Neural progenitor cell (in vitro differentiated cells): ENCODE measurements around the gene CARD11. TPM values are rescaled to one million over a fixed set of nuclear protein-coding genes. Genes with fewer than 3 reads are reported as not detected.

Experiments
- DNase-seq: peaks from one replicate; pipeline ENCODE4 v3.0.0-alpha.2; 2016; ENCODE audit warnings: low spot score
- H2AFZ ChIP-seq: fragments of 200-600 bp; sonication (generic); replicated peaks from 2 replicates; pipeline ENCODE4 v1.6.1; 2016; ENCODE audit warnings: antibody characterized with exemption
- H3F3A ChIP-seq: fragments of 200-600 bp; sonication (generic); 2 replicates; pipeline ENCODE4 v1.6.1; 2016; ENCODE audit warnings: antibody characterized with exemption, low read depth
- H3K27ac ChIP-seq: fragments of 200-600 bp; sonication (generic); 2 replicates; pipeline ENCODE4 v1.5.1; 2016; ENCODE audit warnings: mild to moderate bottlenecking
- H3K27me3 ChIP-seq: fragments of 200-600 bp; sonication (generic); 2 replicates; pipeline ENCODE4 v1.6.1; 2016; ENCODE audit warnings: mild to moderate bottlenecking, moderate library complexity
- H3K36me3 ChIP-seq: fragments of 200-600 bp; sonication (generic); 2 replicates; pipeline ENCODE4 v1.5.1; 2016
- H3K4me1 ChIP-seq: fragments of 200-600 bp; sonication (generic); 2 replicates; pipeline ENCODE4 v1.6.1; 2016; ENCODE audit warnings: mixed run types
- H3K4me2 ChIP-seq: fragments of 200-600 bp; sonication (generic); 2 replicates; pipeline ENCODE4 v1.6.1; 2016
- H3K4me3 ChIP-seq: fragments of 200-600 bp; sonication (generic); 2 replicates; pipeline ENCODE4 v1.5.1; 2016
- H3K79me2 ChIP-seq: fragments of 200-600 bp; sonication (generic); 2 replicates; pipeline ENCODE4 v1.6.1; 2016; ENCODE audit warnings: low read depth
- H3K9ac ChIP-seq: fragments of 200-600 bp; sonication (generic); 2 replicates; pipeline ENCODE4 v1.6.1; 2016
- H3K9me3 ChIP-seq: fragments of 200-600 bp; sonication (generic); 2 replicates; pipeline ENCODE4 v1.5.1; 2016; ENCODE audit warnings: low read depth
- H4K20me1 ChIP-seq: fragments of 200-600 bp; sonication (generic); 2 replicates; pipeline ENCODE4 v1.6.1; 2016; ENCODE audit warnings: low read depth
- H3K27ac Mint-ChIP-seq: 3 replicates; pipeline ENCODE4 v1.8.0; 2021; ENCODE audit warnings: mixed read lengths
- H3K27me3 Mint-ChIP-seq: 2 replicates; pipeline ENCODE4 v1.8.0; 2022; ENCODE audit warnings: low read depth, mild to moderate bottlenecking, inconsistent platforms, moderate library complexity, mixed read lengths; ENCODE audit not compliant: insufficient read depth
- H3K36me3 Mint-ChIP-seq: 3 replicates; pipeline ENCODE4 v1.8.0; 2021; ENCODE audit warnings: mixed read lengths
- H3K4me1 Mint-ChIP-seq: 3 replicates; pipeline ENCODE4 v1.8.0; 2021; ENCODE audit warnings: mixed read lengths
- H3K4me3 Mint-ChIP-seq: 3 replicates; pipeline ENCODE4 v1.8.0; 2021; ENCODE audit warnings: mild to moderate bottlenecking, moderate library complexity, mixed read lengths
- H3K9me3 Mint-ChIP-seq: 3 replicates; pipeline ENCODE4 v1.8.0; 2020; ENCODE audit warnings: mixed read lengths
- EZH2 ChIP-seq: fragments of 200-600 bp; sonication (generic); IDR thresholded peaks from 2 replicates; pipeline ENCODE4 v1.6.1; 2017; ENCODE audit warnings: antibody characterized with exemption, mild to moderate bottlenecking, moderate library complexity
- EZH2phosphoT487 ChIP-seq: fragments of 200-600 bp; sonication (generic); IDR thresholded peaks from 2 replicates; pipeline ENCODE4 v1.6.1; 2017; ENCODE audit warnings: antibody characterized with exemption
- total RNA-seq: library from RNA; depleted of rRNA; stranded (reverse); fragments of >200 nt; gene quantifications from 2 replicates; pipeline ENCODE4 v1.2.3, GENCODE V29; 2015; ENCODE audit warnings: low replicate concordance
- TF ChIP-seq, protein P1 (sequence below): fragments of 200-600 bp; sonication (generic); IDR thresholded peaks from 2 replicates; pipeline ENCODE4 v1.5.1; 2017; ENCODE audit warnings: antibody characterized with exemption, mild to moderate bottlenecking

Gene CARD11
- total RNA-seq, 1 donor from 2014 or later, result 0.75 TPM

DNA sequence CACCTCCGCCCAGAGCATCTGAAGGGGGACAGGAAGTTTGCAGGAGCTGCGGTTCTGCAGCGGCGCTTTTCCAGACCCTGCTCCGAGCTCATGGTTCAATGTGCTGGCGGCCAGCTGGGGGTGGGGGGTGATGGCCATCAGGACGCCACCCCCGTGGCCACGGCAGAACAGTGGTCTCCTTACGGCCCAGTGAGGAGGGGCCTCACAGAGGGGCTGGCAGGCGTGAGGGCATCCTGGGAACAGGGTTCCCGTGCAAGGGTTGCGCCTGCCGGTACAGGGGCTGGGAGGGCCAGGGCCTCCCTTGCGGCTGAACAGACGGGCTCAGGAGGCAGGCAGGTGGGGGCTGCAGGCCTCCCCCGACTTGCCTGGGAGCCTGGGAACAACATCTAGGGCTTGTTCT lies 160.6 kb downstream of the CARD11 start:
- Histone ChIP-seq H3F3A (peaks cover 15% of the 10 kb centered on the region), H4K20me1 (no peaks in the 10 kb centered on the region), H3K4me2 (no peak overlapping the region), H3K4me3 (no peak overlapping the region), H3K9ac (no peak overlapping the region), H3K27me3 (no peaks in the 10 kb centered on the region), H3K27ac (no peak overlapping the region), H2AFZ (peak overlapping the region; percentile 17), H3K79me2 (no peaks in the 10 kb centered on the region), H3K9me3 (no peaks in the 10 kb centered on the region), H3K36me3 (no peaks in the 10 kb centered on the region), H3K4me1 (peaks cover 11% of the 10 kb centered on the region)
- H3K9me3 Mint-ChIP-seq, result no peaks in the 10 kb centered on the region
- peaks cover 13% of the 10 kb centered on the region for H3K27me3 Mint-ChIP-seq
- DNase-seq, result no peak
- H3K36me3 Mint-ChIP-seq, result no peaks in the 10 kb centered on the region
- peaks cover 53% of the 10 kb centered on the region for H3K4me1 Mint-ChIP-seq
- H3K4me3 Mint-ChIP-seq, result no peak overlapping the region
- TF ChIP-seq EZH2phosphoT487 (no peak), EZH2 (no peak)
- TF ChIP-seq, protein P1, sequence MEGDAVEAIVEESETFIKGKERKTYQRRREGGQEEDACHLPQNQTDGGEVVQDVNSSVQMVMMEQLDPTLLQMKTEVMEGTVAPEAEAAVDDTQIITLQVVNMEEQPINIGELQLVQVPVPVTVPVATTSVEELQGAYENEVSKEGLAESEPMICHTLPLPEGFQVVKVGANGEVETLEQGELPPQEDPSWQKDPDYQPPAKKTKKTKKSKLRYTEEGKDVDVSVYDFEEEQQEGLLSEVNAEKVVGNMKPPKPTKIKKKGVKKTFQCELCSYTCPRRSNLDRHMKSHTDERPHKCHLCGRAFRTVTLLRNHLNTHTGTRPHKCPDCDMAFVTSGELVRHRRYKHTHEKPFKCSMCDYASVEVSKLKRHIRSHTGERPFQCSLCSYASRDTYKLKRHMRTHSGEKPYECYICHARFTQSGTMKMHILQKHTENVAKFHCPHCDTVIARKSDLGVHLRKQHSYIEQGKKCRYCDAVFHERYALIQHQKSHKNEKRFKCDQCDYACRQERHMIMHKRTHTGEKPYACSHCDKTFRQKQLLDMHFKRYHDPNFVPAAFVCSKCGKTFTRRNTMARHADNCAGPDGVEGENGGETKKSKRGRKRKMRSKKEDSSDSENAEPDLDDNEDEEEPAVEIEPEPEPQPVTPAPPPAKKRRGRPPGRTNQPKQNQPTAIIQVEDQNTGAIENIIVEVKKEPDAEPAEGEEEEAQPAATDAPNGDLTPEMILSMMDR, result no peak
- H3K27ac Mint-ChIP-seq, result no peak overlapping the region

DNA sequence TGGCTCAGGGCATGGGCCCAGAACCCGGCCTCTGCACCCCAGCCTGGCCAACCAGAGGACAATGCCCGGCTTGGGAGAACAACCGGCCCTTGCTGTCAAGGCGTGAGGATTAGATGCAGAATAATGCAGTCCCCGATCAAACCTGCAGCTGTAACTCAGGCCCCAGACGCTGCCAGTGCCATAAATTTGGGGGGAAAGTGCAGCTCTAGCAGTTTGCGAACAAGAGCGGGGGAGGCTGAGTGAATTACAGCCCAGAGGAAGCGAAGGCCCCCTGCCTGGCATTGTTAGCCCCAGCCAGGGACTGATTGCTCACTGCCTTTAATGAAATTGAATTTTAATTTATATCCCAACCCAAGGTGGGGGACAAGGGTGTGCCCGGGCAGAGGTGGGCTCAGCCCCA lies 161.6 kb downstream of the CARD11 start:
- Histone ChIP-seq H3K9ac (no peak overlapping the region), H4K20me1 (no peaks in the 10 kb centered on the region), H2AFZ (no peak overlapping the region), H3K4me2 (no peak overlapping the region), H3K79me2 (no peaks in the 10 kb centered on the region), H3K27ac (no peak overlapping the region), H3K9me3 (no peaks in the 10 kb centered on the region), H3K4me3 (no peak overlapping the region), H3K36me3 (no peaks in the 10 kb centered on the region), H3F3A (peaks cover 15% of the 10 kb centered on the region), H3K27me3 (no peaks in the 10 kb centered on the region), H3K4me1 (peaks cover 11% of the 10 kb centered on the region)
- peak; percentile 41 for DNase-seq
- Mint-ChIP-seq H3K27me3 (peaks cover 13% of the 10 kb centered on the region), H3K36me3 (no peaks in the 10 kb centered on the region), H3K4me3 (peak overlapping the region; percentile 35), H3K9me3 (no peaks in the 10 kb centered on the region), H3K4me1 (peaks cover 52% of the 10 kb centered on the region), H3K27ac (peak overlapping the region; percentile 69)
- no peak for TF ChIP-seq EZH2

DNA sequence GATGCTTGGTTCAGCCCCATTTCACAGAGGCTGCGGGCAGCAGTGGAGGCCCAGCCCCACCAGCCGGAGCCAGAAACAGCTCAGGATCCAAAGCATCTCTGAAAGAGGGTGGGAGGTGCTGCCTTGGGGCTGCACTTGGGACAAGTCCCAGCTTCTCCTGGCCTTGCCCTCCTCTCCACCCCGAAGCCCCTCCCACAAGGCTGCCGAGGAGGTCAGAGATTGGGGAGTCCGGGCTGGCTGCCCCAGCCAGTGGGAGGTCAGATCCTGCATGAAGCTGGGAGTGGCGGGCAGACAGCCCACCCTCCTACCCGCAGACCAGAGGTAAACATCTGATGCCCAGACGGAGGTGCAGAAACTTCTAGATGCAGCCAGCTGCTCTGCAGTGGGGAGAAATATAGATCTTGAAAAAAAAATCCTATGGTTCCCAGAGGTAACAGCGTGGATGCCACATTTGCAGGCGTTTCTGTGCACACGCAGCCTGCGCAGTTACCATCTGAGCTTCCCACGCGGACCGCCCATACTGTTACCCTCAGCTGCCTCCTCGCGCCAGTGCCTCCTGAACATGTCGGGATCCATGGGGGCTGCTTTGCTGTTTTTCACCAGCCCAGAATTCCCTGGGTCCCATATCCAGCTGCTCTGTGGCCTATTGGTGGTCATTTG lies 162.7 kb downstream of the CARD11 start:
- peak overlapping the region; percentile 0 for H2AFZ ChIP-seq
- H4K20me1 ChIP-seq, result no peaks in the 10 kb centered on the region
- H3K79me2 ChIP-seq, result no peaks in the 10 kb centered on the region
- TF ChIP-seq EZH2, result no peak
- TF ChIP-seq EZH2phosphoT487, result no peak
- TF ChIP-seq, protein P1, result no peak
- H3K27ac ChIP-seq, result no peak overlapping the region
- Mint-ChIP-seq H3K4me3 (no peak overlapping the region), H3K4me1 (peaks cover 47% of the 10 kb centered on the region), H3K36me3 (no peaks in the 10 kb centered on the region), H3K27me3 (peaks cover 13% of the 10 kb centered on the region), H3K27ac (peak overlapping the region; percentile 78), H3K9me3 (no peaks in the 10 kb centered on the region)
- no peak overlapping the region for H3K9ac ChIP-seq
- peaks cover 15% of the 10 kb centered on the region for H3F3A ChIP-seq
- no peaks in the 10 kb centered on the region for H3K36me3 ChIP-seq
- no peak for DNase-seq
- peaks cover 8% of the 10 kb centered on the region for H3K4me1 ChIP-seq
- no peak overlapping the region for H3K4me2 ChIP-seq
- no peak overlapping the region for H3K4me3 ChIP-seq
- no peaks in the 10 kb centered on the region for H3K27me3 ChIP-seq
- H3K9me3 ChIP-seq, result no peaks in the 10 kb centered on the region

DNA sequence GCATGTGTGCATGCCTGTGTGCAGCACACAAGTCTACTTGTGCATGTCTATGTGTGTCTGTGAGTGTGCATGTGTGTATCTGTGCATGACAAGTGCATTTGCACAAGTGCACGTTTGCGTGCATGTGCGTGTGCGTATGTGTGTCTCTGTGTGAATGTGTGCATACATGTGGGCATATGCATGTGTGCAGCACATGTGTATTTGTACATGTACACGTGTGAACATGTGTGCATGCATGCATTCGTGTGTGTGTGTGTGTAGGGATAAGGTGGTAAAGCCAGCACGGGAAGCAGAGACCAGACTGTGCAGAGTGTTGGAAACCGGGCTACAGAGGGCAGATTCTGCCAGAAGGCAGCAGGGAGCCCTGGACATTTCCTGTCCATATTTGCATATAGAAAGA lies 163.6 kb downstream of the CARD11 start:
- Histone ChIP-seq H2AFZ (peak overlapping the region; percentile 0), H3K27me3 (no peaks in the 10 kb centered on the region), H3F3A (peaks cover 15% of the 10 kb centered on the region), H4K20me1 (no peaks in the 10 kb centered on the region), H3K9ac (no peak overlapping the region), H3K4me3 (no peak overlapping the region), H3K9me3 (no peaks in the 10 kb centered on the region), H3K36me3 (no peaks in the 10 kb centered on the region), H3K4me1 (peaks cover 8% of the 10 kb centered on the region), H3K27ac (no peak overlapping the region), H3K79me2 (no peaks in the 10 kb centered on the region), H3K4me2 (no peak overlapping the region)
- H3K27ac Mint-ChIP-seq, result peak overlapping the region; percentile 73
- H3K36me3 Mint-ChIP-seq, result no peaks in the 10 kb centered on the region
- no peaks in the 10 kb centered on the region for H3K9me3 Mint-ChIP-seq
- no peak for DNase-seq
- H3K4me1 Mint-ChIP-seq, result peaks cover 51% of the 10 kb centered on the region
- peaks cover 18% of the 10 kb centered on the region for H3K27me3 Mint-ChIP-seq
- TF ChIP-seq EZH2phosphoT487 (no peak), EZH2 (no peak)
- TF ChIP-seq, protein P1, result no peak
- H3K4me3 Mint-ChIP-seq, result no peak overlapping the region
